ENCODE results near the gene TFPI2.

TFPI2 gene

DNA sequence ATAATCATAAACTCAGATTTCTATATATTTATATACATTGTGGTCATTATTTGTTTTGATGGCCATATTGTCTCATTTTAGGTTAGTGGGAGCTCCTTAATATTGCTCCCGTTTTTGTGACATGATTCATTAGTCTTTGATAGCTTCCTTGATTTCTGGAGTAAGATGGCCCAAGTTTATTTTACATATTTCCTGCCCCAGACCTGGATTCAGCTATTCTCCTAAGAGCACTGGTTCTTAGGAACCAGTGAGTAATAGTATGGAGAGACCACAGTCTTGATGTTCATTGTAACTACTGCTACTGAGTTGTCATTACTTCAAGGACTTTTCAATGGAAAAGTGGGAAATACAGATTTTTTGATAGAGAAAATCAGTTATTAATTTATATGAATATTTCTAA is 6.0 kb downstream of the TFPI2 start:
- Histone ChIP-seq H3K27me3 (peaks cover 8% of the 10 kb centered on the region; the same call in 1 of the 2 replicates), H3K9me3 (0 out of 2 replicates have a peak, but pooled peaks cover under 1% of the 10 kb centered on the region)

DNA sequence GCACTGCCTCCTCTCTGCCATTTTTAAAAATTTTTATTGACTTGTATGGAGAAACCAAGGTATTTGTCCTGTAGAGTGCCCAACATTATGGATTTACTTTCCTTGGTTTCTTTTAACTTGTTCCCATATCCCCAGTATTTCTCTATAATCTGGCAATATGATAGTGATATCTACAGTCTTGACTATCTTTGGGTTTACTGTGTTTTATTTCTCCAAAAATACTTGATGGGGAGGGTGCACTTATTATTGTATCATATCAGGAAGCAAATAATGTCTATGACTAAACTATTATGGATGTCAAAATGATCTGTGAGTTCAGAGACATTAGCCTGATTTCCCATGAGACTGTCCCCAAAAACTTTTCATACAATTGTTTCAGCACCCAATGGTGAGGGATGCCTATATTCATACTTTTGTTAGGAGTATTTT is 6.6 kb downstream of the TFPI2 start:
- Histone ChIP-seq H3K36me3 (no peaks in the 10 kb centered on the region), H3K9ac (no peak overlapping the region), H3K4me3 (no peak overlapping the region), H3K9me3 (0 out of 2 replicates have a peak, but pooled peaks cover 3% of the 10 kb centered on the region), H3K4me2 (no peak overlapping the region), H3K27me3 (peaks cover 2% of the 10 kb centered on the region; the same call in 1 of the 2 replicates), H4K20me1 (no peaks in the 10 kb centered on the region), H3K27ac (no peak overlapping the region), H3K4me1 (no peaks in the 10 kb centered on the region)
- TF ChIP-seq Cebpa-rat (IDR thresholded peaks at IDR 0.05) = no peak

More for the DNA sequence above, 6.0 kb downstream of the TFPI2 start:
- Histone ChIP-seq H3K4me1 (no peaks in the 10 kb centered on the region), H3K4me2 (no peak overlapping the region), H3K36me3 (no peaks in the 10 kb centered on the region), H4K20me1 (no peaks in the 10 kb centered on the region), H3K9ac (no peak overlapping the region), H3K27ac (no peak overlapping the region), H3K4me3 (no peak overlapping the region)
- TF ChIP-seq Cebpa-rat (IDR thresholded peaks at IDR 0.05) = no peak

DNA sequence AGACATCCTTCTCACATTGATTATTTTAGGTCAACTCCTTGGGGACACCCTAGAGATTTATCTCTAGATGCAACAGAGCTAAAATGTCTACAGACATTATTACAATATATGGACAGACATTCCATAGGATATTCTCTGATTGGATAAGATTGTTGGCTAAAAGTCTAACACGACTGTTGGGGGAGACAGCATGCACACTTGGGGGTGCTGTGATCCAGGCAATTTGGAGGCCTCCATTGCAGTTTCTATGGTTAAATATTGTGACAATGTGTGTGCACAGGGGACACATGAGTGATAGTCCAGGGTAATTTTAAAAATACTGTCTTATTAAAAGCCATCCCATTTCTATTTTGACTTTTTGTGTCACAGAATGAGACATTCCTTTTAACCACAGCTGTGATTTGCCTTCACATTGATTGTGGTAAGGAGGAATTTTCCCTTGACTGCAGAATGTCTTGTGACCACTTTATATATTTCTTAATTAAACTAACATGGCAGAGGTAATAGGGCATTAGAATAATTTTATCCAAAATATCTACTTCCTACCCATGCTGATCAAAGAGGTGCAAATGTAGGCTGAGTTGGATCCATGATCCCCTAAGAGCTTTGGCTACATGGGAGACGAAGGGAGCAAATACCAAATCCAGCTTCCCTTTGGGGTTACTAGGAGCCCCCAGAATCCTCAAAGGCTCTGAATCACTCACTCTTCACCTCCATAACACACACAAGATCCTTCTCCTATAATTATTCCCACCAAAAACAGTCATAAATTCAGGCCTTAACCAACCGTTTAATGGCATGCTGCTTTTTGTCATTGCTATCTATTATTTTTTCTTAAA is 7.3 kb downstream of the TFPI2 start:
- Histone ChIP-seq H3K9me3 (0 out of 2 replicates have a peak, but pooled peaks cover 3% of the 10 kb centered on the region), H3K4me3 (no peak overlapping the region), H3K4me1 (no peaks in the 10 kb centered on the region), H3K36me3 (no peaks in the 10 kb centered on the region), H4K20me1 (no peaks in the 10 kb centered on the region), H3K4me2 (no peak overlapping the region), H3K27me3 (no peaks in the 10 kb centered on the region), H3K27ac (no peak overlapping the region), H3K9ac (no peak overlapping the region)
- no peak for TF ChIP-seq Cebpa-rat (IDR thresholded peaks at IDR 0.05)

DNA sequence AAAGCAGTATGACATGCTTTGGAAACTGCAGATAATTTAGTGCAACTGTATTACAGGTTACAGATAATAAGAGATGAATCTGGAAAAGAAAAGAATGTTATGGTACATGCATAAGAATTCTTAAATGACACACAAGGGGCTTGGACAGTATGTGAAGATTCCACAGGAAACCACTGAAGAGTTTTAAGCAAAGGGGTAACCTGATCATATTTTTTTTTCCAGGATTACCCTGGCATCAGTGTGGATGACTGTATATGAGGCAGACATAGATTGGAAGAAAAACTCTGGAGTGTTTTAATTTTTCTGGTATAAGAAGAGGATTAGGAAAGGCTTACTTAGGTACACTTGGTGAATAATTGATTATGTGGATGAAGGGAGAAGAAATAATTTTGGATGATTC is 8.1 kb downstream of the TFPI2 start:
- TF ChIP-seq Cebpa-rat (IDR thresholded peaks at IDR 0.05) = no peak
- H3K4me3 ChIP-seq = no peak overlapping the region
- H3K27ac ChIP-seq = no peak overlapping the region
- H3K4me2 ChIP-seq = no peak overlapping the region
- H4K20me1 ChIP-seq = no peaks in the 10 kb centered on the region
- H3K9ac ChIP-seq = no peak overlapping the region
- no peaks in the 10 kb centered on the region for H3K4me1 ChIP-seq
- H3K27me3 ChIP-seq = no peaks in the 10 kb centered on the region
- H3K36me3 ChIP-seq = no peaks in the 10 kb centered on the region
- 0 out of 2 replicates have a peak, but pooled peaks cover 3% of the 10 kb centered on the region for H3K9me3 ChIP-seq

DNA sequence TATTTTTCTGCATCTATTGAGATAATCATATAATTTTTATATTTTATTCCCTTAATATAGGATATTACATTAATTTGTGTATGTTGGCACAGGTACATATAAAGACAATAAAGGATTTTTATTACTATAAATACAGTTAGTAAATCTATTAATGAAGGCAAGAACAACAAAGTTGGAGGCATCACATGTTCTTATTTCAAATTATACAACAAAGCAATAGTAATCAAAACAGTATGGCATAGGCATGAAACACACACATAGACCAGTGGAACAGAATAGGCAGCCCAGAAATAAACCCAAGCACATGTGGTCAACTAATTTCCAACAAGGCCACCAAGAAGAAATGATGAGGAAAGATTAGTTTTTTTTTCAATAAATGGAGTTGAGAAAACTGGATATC is 11.2 kb downstream of the TFPI2 start:
- TF ChIP-seq Cebpa-rat (IDR thresholded peaks at IDR 0.05) = no peak
- H4K20me1 ChIP-seq = no peaks in the 10 kb centered on the region
- H3K27ac ChIP-seq = no peak overlapping the region
- H3K4me2 ChIP-seq = no peak overlapping the region
- H3K9ac ChIP-seq = no peak overlapping the region
- H3K9me3 ChIP-seq = 0 out of 2 replicates have a peak, but pooled peaks cover 6% of the 10 kb centered on the region
- H3K4me3 ChIP-seq = no peak overlapping the region
- H3K27me3 ChIP-seq = no peaks in the 10 kb centered on the region
- no peaks in the 10 kb centered on the region for H3K4me1 ChIP-seq
- no peaks in the 10 kb centered on the region for H3K36me3 ChIP-seq

DNA sequence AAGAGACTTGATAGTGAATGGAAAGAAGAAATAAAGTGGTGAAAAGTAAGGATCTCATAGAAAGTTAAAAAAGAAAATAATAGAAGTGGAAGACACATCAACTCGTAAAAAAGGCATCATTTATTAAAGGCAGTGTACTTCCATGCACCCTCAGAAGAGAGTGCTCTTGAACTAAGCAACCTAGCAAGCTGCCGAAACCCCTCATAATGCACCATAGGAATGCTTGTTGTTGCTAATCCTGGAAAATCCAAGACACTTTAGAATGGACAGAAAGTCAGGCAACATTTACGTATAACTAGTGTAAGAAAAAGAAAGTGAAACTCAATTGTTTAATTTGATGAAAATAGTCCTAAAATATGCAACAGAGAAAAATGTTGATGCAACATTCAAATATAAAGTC is 12.8 kb downstream of the TFPI2 start:
- no peak for TF ChIP-seq Cebpa-rat (IDR thresholded peaks at IDR 0.05)
- Histone ChIP-seq H3K27me3 (no peaks in the 10 kb centered on the region), H3K4me2 (no peak overlapping the region), H3K4me1 (no peaks in the 10 kb centered on the region), H3K9me3 (0 out of 2 replicates have a peak, but pooled peaks cover 8% of the 10 kb centered on the region), H4K20me1 (no peaks in the 10 kb centered on the region), H3K4me3 (no peak overlapping the region), H3K36me3 (no peaks in the 10 kb centered on the region), H3K27ac (no peak overlapping the region), H3K9ac (no peak overlapping the region)

DNA sequence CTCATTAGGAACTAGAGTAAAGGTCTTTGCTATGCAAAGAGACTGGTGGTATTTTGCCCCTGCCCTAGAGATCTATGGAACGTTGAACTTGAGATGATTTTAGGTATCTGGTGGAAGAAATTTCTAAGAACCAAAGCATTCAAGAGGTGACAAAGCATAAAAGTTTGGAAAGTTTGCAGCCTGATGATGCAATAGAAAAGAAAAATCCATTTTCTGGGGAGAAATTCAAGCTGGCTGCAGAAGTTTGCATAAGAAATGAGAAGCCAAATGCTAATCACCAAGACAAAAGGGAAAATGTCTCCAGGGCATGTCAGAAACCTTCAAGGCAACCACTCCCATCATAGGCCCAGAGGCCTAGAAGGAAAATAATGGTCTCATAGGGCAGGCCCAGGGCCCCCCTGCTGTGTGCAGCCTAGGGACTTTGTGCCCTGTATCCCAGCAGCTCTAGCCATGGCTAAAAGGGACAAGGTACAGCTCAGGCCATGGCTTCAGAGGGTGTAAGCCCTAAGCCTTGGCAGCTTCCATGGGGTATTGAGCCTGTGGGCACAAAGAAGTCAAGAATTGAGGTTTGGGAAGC is 16.5 kb downstream of the TFPI2 start:
- H3K27ac ChIP-seq = no peak overlapping the region
- TF ChIP-seq Cebpa-rat (IDR thresholded peaks at IDR 0.05) = no peak
- H3K9ac ChIP-seq = no peak overlapping the region
- no peaks in the 10 kb centered on the region for H3K36me3 ChIP-seq
- 0 out of 2 replicates have a peak, but pooled peaks cover 6% of the 10 kb centered on the region for H3K9me3 ChIP-seq
- no peak overlapping the region for H3K4me2 ChIP-seq
- no peaks in the 10 kb centered on the region for H3K27me3 ChIP-seq
- H4K20me1 ChIP-seq = no peaks in the 10 kb centered on the region
- no peak overlapping the region for H3K4me3 ChIP-seq
- no peaks in the 10 kb centered on the region for H3K4me1 ChIP-seq

DNA sequence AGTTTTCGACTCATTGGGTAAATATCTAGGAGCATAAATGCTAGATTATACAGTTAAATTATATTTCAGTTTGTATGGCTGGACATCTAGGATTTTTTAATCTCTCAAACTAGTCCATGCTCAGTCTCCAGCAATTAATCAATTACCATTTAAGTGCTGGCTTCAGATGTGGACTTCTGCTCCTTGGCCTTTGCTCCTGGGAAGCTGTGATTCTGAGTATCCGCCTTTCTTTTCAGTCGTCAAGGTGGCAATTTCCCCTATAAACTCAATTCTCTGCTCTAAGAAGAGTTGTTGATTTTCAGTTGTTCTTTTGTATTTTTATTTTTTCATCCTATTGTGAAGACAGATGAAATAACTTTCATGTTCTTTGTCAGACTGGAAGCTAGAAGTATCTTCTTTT is 23.7 kb downstream of the TFPI2 start:
- no peaks in the 10 kb centered on the region for H3K36me3 ChIP-seq
- no peaks in the 10 kb centered on the region for H3K9me3 ChIP-seq
- no peak overlapping the region for H3K9ac ChIP-seq
- no peaks in the 10 kb centered on the region for H4K20me1 ChIP-seq
- H3K27ac ChIP-seq = no peak overlapping the region
- H3K4me2 ChIP-seq = no peak overlapping the region
- no peaks in the 10 kb centered on the region for H3K4me1 ChIP-seq
- H3K27me3 ChIP-seq = no peaks in the 10 kb centered on the region
- TF ChIP-seq Cebpa-rat (IDR thresholded peaks at IDR 0.05) = no peak
- H3K4me3 ChIP-seq = no peak overlapping the region

DNA sequence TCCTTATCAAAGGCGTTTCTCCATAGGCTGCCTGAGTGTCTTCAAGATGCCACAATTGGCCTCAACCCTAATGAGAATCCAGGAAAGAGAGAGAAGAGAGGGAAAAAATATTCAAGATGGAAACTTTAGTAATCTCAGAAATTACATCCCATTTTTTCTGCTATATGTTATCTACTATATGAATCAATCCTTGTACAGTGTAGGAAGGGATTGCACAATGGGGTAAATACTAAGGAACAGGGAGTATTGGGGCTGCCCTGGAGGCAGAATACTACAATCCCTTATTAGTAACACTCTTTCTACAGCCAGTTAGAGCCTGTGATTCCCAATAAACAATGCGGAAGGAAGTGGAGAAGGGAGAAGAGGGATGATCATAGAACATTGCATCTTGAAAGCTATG is 27.9 kb downstream of the TFPI2 start:
- no peak for TF ChIP-seq Cebpa-rat (IDR thresholded peaks at IDR 0.05)
- H3K27ac ChIP-seq = no peak overlapping the region
- no peak overlapping the region for H3K9ac ChIP-seq
- H4K20me1 ChIP-seq = no peaks in the 10 kb centered on the region
- H3K4me3 ChIP-seq = no peak overlapping the region
- no peak overlapping the region for H3K4me2 ChIP-seq
- no peaks in the 10 kb centered on the region for H3K4me1 ChIP-seq
- no peaks in the 10 kb centered on the region for H3K9me3 ChIP-seq
- H3K36me3 ChIP-seq = no peaks in the 10 kb centered on the region
- H3K27me3 ChIP-seq = no peaks in the 10 kb centered on the region

DNA sequence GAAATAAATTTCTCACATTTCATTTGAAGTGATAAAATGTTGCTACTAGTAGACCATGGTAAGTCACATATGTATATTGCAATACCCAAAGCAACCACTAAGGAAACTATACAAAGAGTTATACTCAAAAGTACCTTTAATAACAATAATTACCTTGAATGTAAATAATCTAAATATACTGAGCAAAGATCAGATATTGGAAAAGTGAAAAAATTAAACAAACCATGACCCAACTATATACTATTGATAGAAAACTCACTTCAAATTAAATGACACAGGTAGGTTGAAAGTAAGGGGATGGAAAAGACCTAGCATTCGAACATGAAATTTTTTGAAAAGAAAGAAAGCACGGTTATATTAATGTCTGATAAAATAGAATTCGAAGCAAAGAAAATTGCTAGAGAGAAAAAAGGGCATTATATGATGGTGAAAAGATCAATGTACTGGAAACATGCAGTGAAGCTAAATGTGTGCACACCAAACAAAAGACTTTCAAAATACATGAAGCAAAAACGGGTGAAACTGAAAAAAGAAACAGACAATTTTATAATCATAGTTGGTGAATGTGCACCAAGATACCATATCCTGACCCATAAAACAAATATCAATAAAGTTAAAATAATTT is 29.1 kb downstream of the TFPI2 start:
- Histone ChIP-seq H3K9me3 (no peaks in the 10 kb centered on the region), H4K20me1 (no peaks in the 10 kb centered on the region), H3K4me1 (0 out of 2 replicates have a peak, but pooled peaks cover 1% of the 10 kb centered on the region), H3K27me3 (no peaks in the 10 kb centered on the region), H3K4me2 (no peak overlapping the region), H3K36me3 (no peaks in the 10 kb centered on the region), H3K4me3 (no peak overlapping the region), H3K9ac (no peak overlapping the region), H3K27ac (no peak overlapping the region)
- TF ChIP-seq Cebpa-rat (IDR thresholded peaks at IDR 0.05) = no peak

All from BLaER1 (cell line).